ENCODE measurements around the gene HOXC9.

Gene HOXC9

DNA sequence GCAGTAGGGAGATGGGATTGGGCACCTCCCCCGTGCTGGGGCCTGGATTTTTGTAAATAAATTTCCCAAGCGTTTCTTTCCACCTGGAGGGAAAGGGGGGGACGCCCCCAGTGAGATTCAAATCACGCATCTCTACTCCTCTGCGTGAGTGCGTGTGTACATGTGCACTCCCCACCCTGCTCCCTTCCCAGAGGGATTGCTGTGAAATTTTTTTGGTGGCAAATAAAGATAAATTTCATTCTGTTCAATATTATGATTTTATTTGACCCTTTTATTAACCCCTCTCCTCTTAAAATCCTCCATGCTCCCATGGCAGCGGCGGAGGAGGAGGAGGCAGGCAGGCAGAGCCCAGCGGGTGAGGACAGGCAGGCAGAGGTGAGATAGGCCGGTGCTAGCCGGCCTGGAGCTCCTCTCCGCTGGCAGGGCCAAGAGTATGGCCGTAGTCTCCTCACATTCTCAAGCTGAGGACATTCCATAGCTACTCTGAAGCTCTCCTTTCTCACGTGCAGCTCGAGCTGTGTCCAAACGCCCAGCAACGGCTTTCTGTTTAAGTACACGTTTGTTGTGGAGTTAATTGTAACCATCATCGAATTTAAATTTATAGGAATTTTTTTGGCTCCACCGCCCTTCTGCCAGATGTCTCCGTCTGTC lies 23.7 kb upstream of the HOXC9 start:
- peak; percentile 87 for DNase-seq

DNA sequence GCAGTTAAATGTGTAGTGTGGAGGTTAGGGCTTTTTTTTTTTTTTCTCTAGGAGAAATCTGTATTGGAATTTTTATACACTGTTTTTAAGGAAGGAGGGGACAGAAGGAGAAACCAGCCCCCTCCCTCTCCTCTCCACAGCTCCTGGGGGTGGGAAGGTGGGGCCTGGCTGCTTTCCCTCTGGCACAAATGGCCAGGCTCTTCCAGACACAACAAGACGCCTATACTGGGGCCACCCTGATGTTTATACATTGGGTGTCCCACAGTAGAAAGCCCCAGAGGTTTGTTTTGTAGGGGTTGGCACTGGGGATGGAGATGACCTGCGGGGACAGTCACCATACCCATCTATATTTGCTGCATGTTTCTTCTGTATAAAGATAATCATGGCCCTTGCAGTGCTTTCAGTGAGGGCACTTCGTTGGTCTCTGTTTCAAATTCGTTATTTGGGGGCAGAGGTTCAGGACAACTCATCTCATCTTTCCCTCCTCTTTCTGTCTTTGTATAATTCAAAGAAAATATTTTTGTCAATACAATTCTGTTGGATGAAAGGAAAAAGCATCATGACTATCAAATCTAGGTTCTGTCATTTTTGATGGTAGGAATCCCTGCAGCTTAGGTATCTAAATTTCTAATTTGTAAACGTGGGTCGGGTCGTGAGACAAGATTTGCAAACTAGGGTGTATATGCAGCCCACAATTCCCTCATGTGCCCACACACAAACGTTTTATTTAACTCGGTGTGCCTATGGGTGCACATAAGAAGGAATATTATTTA lies 23.0 kb upstream of the HOXC9 start:
- no peak for DNase-seq

DNA sequence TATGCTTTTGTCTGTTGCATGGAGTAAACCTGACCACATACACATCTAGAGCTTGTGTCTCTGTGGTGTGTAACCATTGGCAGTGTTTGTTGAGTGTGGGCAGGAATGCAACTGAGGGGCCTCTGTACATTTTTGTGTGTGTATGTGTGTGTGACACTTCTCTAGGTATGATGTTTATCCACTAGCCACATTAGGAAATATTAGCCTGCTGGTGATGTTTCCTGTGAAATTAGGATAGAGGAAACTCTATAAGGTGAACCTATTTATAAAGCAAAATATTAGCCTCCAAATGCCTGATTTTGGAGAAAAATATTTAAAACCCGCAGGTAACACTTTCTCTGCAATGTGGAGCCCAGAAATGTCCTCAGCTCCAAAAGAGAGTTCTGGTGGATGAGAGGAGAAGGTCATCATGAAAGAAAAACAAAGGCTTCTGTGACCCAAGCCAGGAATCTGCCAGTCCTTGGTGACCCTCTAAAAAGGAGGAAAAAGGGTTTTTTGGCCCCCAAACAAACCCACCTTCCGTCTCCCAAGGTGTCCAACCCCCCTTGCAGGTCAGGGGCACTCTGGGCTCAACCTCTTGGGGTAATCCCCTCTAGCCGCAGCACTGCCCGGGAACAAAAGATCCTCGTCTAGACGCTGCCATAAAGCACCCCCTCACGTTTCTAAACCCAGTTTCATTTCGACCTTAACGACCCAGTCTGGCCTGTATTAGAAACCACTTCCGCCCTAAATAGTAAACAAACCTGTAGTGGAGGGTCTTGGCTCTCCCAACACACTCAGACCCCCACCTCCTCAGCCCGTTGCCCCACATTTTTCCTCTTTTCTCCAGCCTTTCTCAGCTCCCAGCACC lies 22.1 kb upstream of the HOXC9 start:
- DNase-seq: no peak

GRCh38 chr12:53978477-53979356 lies 21.2 kb upstream of the HOXC9 start:
- DNase-seq: peak; percentile 62

- DNase-seq: peak; percentile 71
Observed at GRCh38 chr12:53980104-53980801, 19.7 kb upstream of the HOXC9 start.

DNA sequence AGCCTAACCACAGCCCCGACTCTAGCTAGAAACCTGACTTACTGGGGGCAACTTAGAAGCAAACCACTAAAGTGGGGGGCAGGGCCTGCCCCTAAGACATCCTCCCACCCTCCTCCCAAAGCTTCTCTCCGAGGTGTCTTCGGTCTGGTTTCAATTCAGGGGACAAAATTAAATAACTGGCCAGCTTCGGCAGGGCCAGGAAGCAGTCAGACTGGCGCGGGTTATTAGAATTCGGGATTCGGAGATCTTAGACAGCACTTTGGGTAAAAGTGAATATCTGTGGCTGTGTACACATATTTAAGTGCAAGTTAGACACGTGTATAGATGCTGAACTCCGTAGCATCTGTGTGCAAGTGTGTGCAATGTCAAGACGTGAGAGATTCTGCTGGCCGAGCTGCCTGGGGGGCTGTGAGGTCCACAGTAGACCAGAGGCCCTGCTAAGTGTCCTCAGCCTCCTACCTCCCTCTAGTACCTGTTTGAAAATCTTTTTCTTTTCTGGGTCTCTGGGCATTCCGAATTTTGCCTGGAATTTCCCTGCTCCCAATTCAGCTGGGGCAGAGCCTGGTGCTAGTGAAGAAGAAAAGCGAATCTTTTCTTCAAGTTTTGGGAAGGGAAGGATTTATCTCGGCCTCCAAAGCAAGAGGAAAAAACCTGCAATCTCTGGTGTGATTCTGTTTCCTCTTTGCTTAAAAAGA lies 19.0 kb upstream of the HOXC9 start:
- peak; percentile 59 for DNase-seq

DNA sequence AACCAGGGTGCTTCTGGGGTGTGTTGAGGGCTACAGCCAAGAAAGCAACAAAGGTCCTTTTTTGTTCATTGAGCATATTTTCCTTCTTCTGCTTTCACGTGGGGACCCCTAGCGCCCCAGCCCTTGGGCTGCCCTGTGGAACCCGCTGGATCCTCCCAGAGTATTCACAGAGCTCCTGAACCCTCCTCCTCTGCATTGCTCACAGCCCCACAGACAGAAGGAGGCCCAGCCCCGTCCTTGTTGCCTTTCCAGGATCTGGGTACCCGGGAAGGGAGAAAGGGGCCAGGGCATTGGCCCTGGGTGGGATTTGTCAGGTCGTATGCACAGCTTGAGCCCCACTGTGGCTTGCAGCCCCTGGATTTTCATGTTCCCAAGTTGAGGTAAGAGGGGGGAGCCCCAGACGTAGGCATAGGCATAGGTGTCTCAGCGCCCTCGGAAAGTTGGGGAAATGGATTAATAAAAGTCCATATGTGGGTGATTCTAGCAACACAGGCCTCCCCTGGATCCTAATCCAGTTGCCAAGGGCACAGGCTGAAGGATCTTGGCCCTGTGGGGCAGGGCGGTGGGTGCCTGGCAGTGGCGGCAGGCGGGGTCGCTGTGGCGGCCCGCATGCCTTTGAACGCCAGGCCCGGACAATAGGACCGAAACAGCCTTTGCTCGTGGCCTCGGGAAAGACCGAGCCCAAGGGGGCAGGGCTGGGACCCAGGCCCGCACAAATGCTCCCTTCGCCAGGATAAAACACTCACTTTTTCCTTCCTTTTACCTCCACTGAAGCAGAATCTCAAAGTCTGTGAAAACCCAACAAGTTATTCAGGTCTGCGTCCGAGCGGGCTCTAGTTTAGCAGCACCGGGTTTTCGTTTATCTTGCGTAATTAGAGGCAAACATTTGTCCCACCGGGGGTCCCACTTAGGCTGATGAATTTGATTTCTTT lies 18.1 kb upstream of the HOXC9 start:
- DNase-seq: peak; percentile 80

- no peak for DNase-seq
Observed at GRCh38 chr12:53982648-53983567, 17.1 kb upstream of the HOXC9 start.

GRCh38 chr12:53983568-53983949 lies 16.4 kb upstream of the HOXC9 start:
- no peak for DNase-seq

DNA sequence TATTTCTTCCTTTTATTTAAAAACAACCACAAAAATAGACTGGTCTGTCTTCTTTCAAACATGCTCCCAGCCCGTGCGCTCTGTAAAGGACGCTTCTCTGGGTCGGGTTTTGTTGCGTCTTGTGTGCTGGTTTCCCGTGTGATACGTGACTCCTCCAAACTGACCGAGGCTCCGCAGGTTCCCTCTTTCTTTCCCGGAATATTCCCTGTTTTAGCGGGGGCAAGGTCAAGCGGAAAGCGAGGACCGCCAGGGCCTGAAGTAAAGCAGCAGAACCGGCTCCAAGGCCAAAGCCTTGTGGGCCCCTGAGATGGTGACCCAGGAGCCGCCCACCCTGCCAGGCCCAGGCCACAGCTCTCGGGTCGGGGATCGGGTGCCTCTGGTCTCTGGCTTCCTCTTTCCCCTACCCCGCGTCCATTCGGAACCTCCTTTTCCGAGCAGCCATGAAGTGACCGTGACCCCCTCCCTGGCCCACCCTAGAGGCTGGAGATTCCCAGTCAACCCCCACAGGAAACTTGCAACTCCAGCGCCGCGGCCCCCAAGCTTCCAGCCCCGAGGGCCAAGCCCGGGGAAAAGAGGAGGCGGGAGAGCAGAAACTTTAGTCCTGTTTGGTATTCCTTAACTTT lies 15.9 kb upstream of the HOXC9 start:
- no peak for DNase-seq

DNA sequence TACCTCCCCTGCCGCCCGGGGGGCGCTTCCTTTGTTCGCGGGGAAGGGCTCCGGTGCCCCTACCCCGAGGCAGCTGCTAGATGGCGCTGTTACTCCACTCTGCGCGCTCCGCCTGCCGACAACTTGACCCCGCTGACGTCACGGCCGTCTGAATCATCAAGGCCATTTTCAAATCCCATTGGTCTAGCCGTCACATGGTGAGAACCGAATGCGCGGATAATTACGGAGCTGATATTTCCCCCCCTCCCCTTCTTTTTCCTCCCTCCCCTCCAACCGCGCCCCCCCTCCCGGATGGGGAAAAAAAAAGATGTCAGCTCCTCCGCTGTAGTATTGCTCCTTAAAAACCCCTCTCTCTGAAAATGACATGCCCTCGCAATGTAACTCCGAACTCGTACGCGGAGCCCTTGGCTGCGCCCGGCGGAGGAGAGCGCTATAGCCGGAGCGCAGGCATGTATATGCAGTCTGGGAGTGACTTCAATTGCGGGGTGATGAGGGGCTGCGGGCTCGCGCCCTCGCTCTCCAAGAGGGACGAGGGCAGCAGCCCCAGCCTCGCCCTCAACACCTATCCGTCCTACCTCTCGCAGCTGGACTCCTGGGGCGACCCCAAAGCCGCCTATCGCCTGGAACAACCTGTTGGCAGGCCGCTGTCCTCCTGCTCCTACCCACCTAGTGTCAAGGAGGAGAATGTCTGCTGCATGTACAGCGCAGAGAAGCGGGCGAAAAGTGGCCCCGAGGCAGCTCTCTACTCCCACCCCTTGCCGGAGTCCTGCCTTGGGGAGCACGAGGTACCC lies 14.9 kb upstream of the HOXC9 start, which contains the start of gene HOXC10:
Gene HOXC10, plus strand, starts transcription at position 246 of the 791 bp plus-strand sequence. Its CDS starts 114 bp downstream, at position 360.
- DNase-seq: peak; percentile 99

DNA sequence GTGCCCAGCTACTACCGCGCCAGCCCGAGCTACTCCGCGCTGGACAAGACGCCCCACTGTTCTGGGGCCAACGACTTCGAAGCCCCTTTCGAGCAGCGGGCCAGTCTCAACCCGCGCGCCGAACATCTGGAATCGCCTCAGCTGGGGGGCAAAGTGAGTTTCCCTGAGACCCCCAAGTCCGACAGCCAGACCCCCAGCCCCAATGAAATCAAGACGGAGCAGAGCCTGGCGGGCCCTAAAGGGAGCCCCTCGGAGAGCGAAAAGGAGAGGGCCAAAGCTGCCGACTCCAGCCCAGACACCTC lies 14.3 kb upstream of the HOXC9 start:
- no peak for DNase-seq

GRCh38 chr12:53985994-53986685 lies 13.8 kb upstream of the HOXC9 start:
- no peak for DNase-seq

DNA sequence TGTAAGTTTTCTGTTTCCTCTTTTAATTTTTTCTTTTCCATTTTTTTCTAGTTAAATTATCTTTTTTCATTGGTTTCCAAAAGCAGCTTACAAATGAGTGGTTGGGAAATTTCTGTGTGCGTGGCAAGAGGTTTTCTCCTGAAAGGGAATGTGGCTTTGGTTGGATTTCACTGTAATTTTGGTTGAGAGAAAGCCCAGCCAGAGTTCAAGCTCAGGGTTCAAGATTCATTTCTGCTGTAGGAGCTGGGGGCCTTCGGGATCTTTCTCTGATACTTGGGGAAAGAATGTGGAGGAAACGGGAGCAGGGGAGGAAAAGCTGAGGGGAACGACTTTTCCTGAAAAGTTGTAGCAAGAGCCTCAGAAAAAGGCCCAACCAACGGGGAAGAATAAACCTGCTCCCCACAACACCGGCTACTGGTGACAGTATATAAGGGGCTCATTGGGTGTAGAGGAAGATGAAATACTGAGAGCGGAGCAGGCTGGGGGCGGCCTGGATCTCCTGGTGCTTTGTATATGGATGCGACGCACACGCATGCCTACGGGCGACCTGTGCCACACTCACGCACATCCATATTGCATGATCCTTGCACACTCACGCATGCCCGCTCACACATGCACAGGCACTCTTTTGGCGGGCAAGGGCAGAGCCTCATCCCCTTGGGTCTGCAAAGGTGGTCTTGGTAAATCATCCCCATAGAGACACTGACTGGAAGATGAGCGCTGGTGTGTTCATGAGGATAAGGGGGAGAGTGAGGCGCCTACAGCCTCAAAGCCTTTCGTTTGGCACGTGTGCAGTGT lies 13.1 kb upstream of the HOXC9 start:
- no peak for DNase-seq

- DNase-seq: no peak
Observed at GRCh38 chr12:53987787-53988230, 12.2 kb upstream of the HOXC9 start.

Measured in right hindlimb (tissue), 1 donor.